Bronchial epithelial cell (primary cell): ENCODE data around the gene KIAA1671. TPM values are rescaled to one million over a fixed set of nuclear protein-coding genes. Genes with fewer than 3 reads are reported as not detected.

ENCODE experiments used
- DNase-seq: peaks from one replicate; pipeline ENCODE4 v3.0.0-alpha.2; 2010; ENCODE audit warnings: low read depth
- FAIRE-seq: peaks from 2 replicates; lab custom pipeline; 2011; peaks lifted over from hg19 to GRCh38; lab: Jason Lieb, UNC
- H3K27me3 ChIP-seq: 2 replicates; pipeline ENCODE4 v1.5.1; 2011; ENCODE audit warnings: low read length; ENCODE audit not compliant: control insufficient read depth, insufficient read depth
- H3K36me3 ChIP-seq: 2 replicates; pipeline ENCODE4 v1.5.1; 2011; ENCODE audit warnings: low read length; ENCODE audit not compliant: control insufficient read depth, insufficient read depth
- H3K4me3 ChIP-seq: 2 replicates; pipeline ENCODE4 v1.5.1; 2011; ENCODE audit warnings: mild to moderate bottlenecking, low read depth, low read length, control low read depth
- total RNA-seq: library from RNA; depleted of rRNA; stranded (reverse); fragments of >200 nt; gene quantifications from 2 replicates; pipeline ENCODE4 v1.2.1, GENCODE V29; 2014
- TF ChIP-seq, protein P1 (sequence below): IDR thresholded peaks from 2 replicates; pipeline ENCODE4 v1.5.1; 2011; ENCODE audit warnings: mild to moderate bottlenecking, moderate library complexity, low read length, control low read depth, inconsistent platforms; ENCODE audit not compliant: insufficient read depth, severe bottlenecking

Gene KIAA1671
- total RNA-seq, 1 donor from 2014 or later = 14.7 TPM

DNA sequence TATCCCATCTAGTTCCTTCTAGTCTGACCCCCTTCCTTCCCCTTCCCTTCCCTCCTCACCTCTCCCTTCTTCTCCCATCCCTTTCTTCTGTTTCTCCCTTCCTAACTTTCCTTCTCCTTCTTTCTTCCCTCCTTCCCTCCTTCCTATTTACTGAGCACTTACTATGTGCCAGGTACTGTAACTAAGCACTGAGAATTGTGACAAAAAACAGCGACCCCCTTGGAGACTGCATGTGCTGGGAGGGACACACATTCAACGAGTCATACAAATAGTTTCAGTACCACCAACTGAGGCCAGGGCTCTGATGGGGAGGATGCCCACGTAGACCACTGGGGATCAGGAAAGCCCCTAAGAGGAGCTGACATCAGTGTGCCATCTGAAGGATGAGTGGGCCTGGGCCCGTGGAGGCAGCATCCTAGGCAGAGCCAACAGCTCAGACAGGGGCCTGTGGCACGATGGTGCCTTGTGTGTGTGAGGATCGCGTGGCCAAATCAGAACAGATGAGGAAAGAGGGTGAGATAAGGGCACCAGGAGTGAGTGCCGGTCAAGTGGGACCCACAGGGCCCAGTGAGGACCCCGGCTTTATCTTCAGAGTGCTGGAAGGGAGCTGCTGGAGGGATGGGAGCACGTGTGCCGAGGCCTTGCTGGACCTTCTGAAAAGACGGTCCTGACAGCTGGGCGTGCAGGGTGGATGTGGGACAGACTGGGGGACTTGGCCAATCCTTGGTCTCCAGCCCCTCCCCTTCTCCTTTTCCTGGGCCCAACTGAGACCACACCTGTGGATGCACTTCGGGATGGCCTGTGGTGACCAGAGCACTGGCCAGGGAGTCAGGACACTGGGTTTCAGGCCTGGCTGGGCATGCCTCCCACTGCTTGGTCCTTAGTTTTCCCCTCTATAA is 208.8 kb downstream of the KIAA1671 start:
- Histone ChIP-seq H3K27me3 (no peaks in the 10 kb centered on the region), H3K36me3 (peaks cover 2% of the 10 kb centered on the region), H3K4me3 (no peak overlapping the region)
- FAIRE-seq (no peak), DNase-seq (no peak)
- TF ChIP-seq, protein P1, sequence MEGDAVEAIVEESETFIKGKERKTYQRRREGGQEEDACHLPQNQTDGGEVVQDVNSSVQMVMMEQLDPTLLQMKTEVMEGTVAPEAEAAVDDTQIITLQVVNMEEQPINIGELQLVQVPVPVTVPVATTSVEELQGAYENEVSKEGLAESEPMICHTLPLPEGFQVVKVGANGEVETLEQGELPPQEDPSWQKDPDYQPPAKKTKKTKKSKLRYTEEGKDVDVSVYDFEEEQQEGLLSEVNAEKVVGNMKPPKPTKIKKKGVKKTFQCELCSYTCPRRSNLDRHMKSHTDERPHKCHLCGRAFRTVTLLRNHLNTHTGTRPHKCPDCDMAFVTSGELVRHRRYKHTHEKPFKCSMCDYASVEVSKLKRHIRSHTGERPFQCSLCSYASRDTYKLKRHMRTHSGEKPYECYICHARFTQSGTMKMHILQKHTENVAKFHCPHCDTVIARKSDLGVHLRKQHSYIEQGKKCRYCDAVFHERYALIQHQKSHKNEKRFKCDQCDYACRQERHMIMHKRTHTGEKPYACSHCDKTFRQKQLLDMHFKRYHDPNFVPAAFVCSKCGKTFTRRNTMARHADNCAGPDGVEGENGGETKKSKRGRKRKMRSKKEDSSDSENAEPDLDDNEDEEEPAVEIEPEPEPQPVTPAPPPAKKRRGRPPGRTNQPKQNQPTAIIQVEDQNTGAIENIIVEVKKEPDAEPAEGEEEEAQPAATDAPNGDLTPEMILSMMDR = no peak

DNA sequence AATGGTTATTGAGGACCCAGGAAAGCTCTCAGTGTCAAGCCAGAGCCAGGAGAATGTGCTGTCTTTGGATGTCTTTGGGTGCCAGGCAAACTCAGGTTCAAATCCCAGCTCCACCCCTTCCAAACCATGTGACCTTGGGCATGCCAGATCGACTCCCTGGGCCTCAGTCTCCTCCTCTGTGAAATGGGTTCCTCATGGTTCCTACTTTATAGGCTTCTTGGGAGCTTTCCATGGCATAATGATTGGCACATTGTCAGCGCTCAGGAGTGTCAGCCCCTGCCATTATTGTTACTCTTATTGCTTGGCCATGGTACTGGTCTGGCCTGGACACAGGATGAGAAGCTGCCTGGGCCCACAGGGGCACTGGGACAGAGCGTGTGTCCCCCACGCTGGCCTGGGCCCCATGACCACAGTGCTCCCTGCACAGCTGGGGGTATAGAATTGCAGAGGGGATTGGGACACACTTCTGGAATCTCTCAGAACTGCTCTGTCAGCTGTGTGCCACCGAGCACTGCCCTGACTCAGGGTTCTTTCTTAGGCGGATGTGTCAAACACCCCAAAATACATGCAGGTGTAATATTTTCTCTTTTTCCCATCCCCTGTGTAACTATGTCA is 209.5 kb downstream of the KIAA1671 start:
- Histone ChIP-seq H3K36me3 (peaks cover 2% of the 10 kb centered on the region), H3K4me3 (no peak overlapping the region), H3K27me3 (no peaks in the 10 kb centered on the region)
- no peak for DNase-seq
- no peak for FAIRE-seq
- TF ChIP-seq, protein P1 = no peak

DNA sequence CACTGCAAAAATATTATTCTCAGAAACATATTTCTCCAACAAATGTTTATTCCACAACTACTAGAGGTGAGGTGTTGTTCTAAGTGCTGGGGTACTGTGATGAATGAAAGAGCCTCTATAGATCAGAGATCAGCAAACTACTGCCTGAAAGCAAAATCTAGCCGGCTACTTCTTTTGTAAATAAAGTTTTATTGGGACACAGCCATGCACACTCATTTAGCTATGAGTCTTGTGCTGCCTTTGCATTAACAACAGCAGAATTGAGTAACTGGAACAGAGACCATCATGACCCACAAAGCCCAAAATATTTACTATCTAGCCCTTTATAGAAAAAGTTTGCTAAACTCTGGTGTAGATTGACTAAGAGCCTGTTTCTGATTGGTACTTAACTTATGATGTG is 210.0 kb downstream of the KIAA1671 start:
- Histone ChIP-seq H3K36me3 (peaks cover 2% of the 10 kb centered on the region), H3K4me3 (no peak overlapping the region), H3K27me3 (no peaks in the 10 kb centered on the region)
- FAIRE-seq (no peak), DNase-seq (no peak)
- TF ChIP-seq, protein P1 = no peak

DNA sequence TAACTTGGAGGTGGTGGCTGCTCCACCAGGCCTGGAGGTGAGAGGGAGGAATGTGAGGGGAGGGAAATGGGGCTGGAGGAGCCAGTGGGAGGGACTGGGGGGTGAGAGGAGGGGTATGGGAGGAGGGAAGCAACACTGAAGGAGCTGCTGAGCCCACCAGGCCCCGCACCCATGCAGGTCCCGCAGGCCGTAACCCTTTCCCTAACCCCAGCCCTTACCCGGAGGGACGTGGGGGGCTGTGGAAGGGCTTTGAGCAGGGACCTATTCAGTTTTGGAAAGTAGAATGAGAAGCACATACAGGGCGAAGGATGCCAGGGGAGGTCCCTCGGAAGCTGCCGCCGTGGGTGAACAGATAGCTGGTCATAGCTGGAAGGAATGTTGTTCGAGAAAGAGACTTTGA is 213.3 kb downstream of the KIAA1671 start:
- DNase-seq (no peak), FAIRE-seq (no peak)
- TF ChIP-seq, protein P1 = no peak
- no peak overlapping the region for H3K4me3 ChIP-seq
- no peaks in the 10 kb centered on the region for H3K27me3 ChIP-seq
- H3K36me3 ChIP-seq = peaks cover 3% of the 10 kb centered on the region

DNA sequence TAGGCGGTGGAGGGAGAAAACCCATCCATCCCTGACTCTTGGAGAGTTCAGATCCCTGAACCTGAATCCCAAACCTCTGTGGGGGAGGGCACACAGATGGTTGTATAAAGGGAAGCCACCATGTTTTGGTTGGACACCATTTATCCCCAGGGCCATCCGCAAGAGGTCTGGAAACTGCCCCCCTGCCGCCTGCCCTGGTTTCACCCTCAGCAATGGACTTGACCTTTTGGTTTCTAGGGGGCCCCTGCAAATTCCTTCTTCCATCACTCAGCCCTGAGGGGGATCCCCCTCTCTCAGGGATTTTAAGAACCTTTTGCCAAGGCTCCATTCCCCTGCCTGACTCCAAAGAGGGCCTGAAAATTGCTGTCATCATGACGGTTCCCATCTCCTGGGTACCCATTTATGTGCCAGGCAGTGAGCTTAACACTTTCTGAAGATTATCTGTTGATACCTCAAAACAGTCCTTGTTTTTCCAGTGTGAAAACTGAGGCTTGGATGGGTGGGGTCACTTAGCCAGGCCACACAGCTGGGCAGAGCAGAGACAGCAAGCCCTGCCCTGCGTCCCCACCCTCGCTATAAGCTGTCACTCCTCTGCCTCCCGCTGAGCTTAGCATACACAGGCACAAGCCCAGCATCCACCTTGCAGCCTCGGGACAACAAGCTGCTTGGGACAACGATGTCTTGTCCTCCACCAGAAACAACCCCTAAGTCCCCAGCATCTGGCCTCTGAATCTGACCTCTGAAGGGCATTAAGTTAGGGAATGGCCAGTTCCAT is 213.9 kb downstream of the KIAA1671 start:
- H3K36me3 ChIP-seq = peaks cover 3% of the 10 kb centered on the region
- no peaks in the 10 kb centered on the region for H3K27me3 ChIP-seq
- FAIRE-seq (no peak), DNase-seq (no peak)
- H3K4me3 ChIP-seq = no peak overlapping the region
- TF ChIP-seq, protein P1 = no peak
